Effector CD8-positive, alpha-beta T cell (primary cell): ENCODE data around the gene LRP2.

Experiments
- DNase-seq: peaks from one replicate; lab custom pipeline; 2025; lab: John Stamatoyannopoulos, UW

Gene LRP2

GRCh38 chr2:169240405-169240804 is 121.9 kb downstream of the LRP2 start:
- no peak for DNase-seq

GRCh38 chr2:169237939-169238338 is 124.4 kb downstream of the LRP2 start:
- DNase-seq, result no peak

GRCh38 chr2:169237286-169237685 is 125.0 kb downstream of the LRP2 start:
- no peak for DNase-seq

- DNase-seq, result no peak
Measured at GRCh38 chr2:169232551-169233154, 129.7 kb downstream of the LRP2 start.

- DNase-seq, result no peak
Measured at GRCh38 chr2:169230204-169230603, 132.1 kb downstream of the LRP2 start.

DNA sequence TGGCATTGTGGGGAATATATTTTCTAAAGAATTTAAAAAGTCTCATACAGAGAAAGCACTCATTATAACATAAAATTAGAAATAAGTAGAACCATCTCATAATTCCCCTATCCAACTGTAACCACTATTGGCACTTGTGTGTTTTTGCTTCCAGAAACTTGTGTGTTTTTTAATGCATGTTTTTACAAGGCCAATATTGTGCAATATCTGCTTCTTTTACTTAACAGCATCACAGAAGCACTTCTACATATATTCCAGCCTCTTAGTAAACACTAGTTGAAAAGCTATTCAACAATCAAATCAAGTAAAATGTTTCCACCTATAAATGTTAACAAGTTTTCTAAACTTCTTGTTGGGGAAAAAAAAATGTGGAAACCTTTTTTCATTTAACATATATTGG is 132.7 kb downstream of the LRP2 start:
- no peak for DNase-seq

- no peak for DNase-seq
Measured at GRCh38 chr2:169225906-169226305, 136.4 kb downstream of the LRP2 start.

- DNase-seq, result no peak
Measured at GRCh38 chr2:169225233-169225750, 137.0 kb downstream of the LRP2 start.

DNA sequence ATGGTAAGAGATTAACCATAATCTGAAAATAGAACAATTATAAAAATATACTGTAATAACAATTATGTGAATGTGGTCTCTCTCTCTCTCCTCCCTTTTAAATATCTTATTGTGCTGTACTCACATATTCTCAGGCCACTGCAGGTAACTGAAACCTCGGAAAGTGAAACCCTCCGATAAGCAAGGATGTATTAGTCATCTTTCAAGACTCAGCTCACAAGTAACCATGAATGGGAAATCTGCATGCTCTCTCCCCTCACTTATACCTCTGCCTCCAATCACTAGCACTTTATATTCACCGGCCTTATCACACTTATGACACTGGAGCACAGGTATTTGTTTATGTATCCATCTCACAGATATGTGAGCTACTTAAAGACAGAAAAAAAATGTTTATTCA is 139.7 kb downstream of the LRP2 start:
- no peak for DNase-seq

- no peak for DNase-seq
Measured at GRCh38 chr2:169221745-169222369, 140.5 kb downstream of the LRP2 start.

- no peak for DNase-seq
Measured at GRCh38 chr2:169210917-169211316, 151.4 kb downstream of the LRP2 start.

DNA sequence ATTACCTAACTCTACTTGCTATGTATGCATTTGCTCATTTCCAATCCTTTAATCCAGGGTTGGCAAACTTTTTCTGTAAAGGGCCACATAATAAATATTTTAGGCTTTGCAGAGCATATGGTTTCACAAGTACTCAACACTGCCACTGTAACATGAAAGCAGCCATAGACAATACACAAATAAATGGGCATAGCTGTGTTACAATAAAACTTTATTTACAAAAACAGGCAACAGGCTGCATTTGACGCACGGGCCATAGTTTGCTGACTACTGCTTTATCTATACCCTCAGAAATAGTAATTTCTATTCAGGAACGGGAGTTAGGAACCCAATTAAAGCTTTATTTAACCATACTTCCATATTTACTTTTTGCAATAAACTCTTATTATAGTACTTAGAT is 154.3 kb downstream of the LRP2 start:
- no peak for DNase-seq

DNA sequence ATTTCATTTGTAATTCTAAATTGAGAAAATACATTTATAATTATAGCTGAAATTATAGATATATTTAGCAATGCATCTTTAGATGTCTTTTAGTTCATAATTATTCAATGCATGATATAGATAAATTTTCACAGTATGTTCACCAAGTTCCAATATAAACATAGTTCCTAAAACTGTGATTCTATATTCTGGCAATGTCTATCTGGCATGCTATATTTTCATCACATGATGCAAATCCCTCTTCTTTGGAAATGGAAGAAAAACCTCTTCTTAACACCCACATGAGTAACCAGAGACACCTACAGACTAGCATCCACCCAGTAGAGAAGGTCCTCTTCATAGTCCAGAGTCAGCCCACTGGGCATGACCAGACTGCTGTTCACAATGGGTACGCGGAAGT is 157.2 kb downstream of the LRP2 start:
- DNase-seq, result no peak

GRCh38 chr2:169203952-169204351 is 158.4 kb downstream of the LRP2 start:
- DNase-seq, result no peak

DNA sequence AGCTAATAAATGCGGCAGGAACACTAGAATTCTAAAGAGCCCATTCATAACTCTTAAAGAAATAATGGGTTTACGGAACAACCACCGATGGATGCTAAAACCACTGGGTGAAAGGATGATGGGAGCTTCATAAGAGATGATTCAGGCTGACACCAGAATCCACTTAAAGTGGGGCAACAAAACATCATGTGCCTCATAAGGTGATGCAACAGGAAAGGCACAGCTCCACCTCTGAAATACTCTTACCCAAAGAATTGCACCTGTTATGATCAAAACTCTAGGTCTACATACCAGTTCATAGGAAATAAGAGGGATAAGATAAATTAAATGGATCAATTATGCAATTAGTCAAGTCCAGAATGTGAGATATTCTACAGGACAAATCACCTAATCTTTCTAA is 161.6 kb downstream of the LRP2 start:
- DNase-seq, result no peak

- no peak for DNase-seq
Measured at GRCh38 chr2:169193618-169194017, 168.7 kb downstream of the LRP2 start.

DNA sequence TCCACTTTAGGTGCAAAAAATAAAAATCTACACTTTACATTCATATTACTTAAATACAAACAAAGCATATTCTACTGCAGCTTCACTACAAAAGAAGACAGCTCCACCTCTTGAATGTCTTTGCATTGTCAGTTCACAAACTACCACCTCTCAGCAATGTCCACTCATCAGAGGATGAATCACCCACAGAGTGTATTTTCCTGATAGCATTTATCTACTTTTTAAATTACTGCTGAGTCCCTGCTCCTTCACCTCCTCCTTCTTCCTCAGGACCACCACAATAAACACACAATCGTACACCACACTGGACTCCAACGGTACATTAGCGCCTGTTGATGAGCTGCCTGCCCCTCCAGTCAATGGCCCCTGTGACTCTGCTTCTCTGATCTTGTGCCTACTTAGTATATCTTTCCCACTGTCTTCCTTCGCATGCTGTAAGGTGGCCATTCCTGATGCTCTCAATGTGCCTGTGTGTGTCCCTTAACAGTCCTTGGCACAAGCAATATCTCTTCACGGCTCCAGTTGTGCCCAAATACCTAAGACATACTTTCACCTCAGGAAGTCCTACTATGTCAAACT is 172.0 kb downstream of the LRP2 start:
- DNase-seq, result no peak

DNA sequence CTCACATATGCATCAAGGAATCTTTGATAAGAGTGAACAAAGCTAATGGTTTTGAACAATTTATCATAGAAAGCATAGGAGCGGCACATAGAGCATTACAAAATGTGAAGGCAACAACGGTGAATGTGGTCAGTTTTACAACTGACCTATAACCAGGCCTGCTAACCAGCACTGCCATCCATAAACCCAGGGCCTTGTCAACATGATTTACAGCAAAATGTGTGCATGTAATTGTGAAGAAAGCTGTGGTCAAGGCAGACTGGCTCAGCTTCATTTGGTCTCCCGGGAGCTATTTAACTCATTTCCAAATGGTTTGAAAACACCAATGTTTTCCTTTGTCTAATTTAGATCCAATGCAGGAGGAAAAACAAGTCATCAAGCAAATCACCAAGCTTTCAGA is 173.2 kb downstream of the LRP2 start:
- DNase-seq, result no peak

GRCh38 chr2:169185711-169186110 is 176.6 kb downstream of the LRP2 start:
- DNase-seq, result no peak

DNA sequence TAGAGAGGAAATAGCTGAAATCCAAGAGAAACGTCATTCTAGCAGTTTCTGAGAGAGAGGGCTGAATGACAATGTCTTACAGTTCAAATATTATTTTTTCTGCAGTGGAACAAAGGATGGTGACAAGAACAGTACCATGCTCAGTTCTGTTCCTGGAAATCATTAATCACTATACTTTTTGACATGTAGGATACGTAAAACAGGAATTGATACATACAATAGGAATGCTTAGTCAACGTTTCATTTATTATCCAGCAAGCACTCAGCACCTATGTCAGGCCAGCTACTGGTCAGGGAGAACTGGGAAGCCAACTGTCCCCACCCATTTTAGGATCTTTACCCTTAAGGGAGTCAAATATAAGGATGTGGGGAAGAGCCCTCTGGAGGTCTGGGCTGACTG is 178.3 kb downstream of the LRP2 start:
- no peak for DNase-seq

GRCh38 chr2:169182573-169182972 is 179.8 kb downstream of the LRP2 start:
- no peak for DNase-seq

DNA sequence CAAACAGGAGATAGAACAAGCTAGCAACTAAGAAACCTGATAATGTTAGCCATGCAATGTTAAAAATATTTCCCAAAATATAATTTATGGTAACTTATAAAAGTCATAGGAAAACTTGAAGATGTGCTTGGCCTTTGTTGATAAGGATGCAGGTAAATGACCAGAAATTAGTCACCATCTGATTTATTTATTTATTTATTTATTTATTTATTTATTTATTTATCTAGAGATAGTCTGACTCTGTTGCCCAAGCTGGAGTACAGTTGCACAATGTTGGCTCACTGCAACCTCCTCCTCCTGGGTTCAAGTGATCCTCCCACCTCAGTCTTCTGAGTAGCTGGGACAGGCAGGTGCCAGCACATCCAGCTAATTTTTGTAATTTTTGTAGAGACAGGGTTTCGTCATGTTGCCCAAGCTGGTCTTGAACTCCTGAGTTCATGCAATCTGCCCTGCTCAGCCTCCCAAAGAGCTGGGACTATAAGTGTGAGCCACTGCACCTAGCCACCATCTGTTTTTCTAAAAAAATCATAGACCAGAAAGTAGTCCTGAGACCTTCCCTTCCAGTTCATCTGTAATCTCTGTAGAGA is 183.4 kb downstream of the LRP2 start:
- DNase-seq, result no peak

DNA sequence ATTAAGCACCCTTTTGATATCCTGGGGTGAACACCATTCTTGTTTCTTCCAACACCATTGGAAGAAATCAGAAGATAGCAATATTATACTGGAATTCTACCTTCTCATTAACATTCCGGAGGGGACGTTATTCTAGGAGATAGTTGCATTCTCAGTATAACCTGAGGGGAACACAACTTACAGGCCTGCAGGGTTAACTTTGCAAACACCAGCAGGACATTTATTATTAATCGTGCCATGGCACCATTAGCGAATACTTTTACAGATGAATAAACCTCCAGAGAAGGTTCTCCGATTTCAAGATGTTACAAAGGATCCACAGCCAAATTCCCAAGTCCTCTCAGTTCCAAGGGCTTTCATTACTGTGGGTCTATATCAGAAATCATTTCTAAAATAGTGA is 184.0 kb downstream of the LRP2 start:
- DNase-seq, result no peak
